K562 (cell line): Measurements from ENCODE around the gene SAPCD1. TPM values are rescaled to one million over a fixed set of nuclear protein-coding genes. Genes with fewer than 3 reads are reported as not detected.

Source experiments
- CTCF ChIP-seq, 3 experiments: IDR thresholded peaks in 2 of 3; conservative IDR thresholded peaks in 1 of 3; 2 replicates each; pipeline ENCODE4 v1.5.1; 2011 to 2012; ENCODE audit warnings: low read length in 3 of 3, mild to moderate bottlenecking in 3 of 3, control low read depth in 2 of 3, improper control_type of control experiment in 1 of 3, inconsistent platforms in 1 of 3, low read depth in 1 of 3, mixed read lengths in 1 of 3, moderate library complexity in 1 of 3; ENCODE audit not compliant: insufficient read depth in 2 of 3
- DMBX1 ChIP-seq: fragments of 250-450 bp; sonication (Bioruptor Pico); IDR thresholded peaks from 2 replicates; pipeline ENCODE4 v1.8.0; 2022; ENCODE audit warnings: inconsistent platforms, mild to moderate bottlenecking, moderate library complexity, borderline replicate concordance
- FIP1L1 ChIP-seq: fragments of 200-400 bp; formaldehyde crosslinking; IDR thresholded peaks from 2 replicates; pipeline ENCODE4 v1.6.1; 2018; ENCODE audit warnings: mild to moderate bottlenecking, low read depth, low read length; ENCODE audit not compliant: poor library complexity, severe bottlenecking
- FOXA3 ChIP-seq, 2 experiments: fragments of 450-650 bp in 1 of 2; sonication (generic) in 1 of 2; formaldehyde crosslinking; IDR thresholded peaks in 1 of 2; conservative IDR thresholded peaks in 1 of 2; 2 replicates each; pipeline versions ENCODE4 v1.4.0 to v1.8.0; 2020 to 2022; ENCODE audit warnings: mild to moderate bottlenecking in 2 of 2, missing genetic modification reagents in 1 of 2
- HMG20A ChIP-seq: fragments of 450-650 bp; formaldehyde crosslinking; conservative IDR thresholded peaks from 2 replicates; pipeline ENCODE4 v1.4.0; 2020; ENCODE audit warnings: mild to moderate bottlenecking, mixed read lengths
- PCBP1 ChIP-seq: fragments of 200-400 bp; formaldehyde crosslinking; IDR thresholded peaks from 2 replicates; pipeline ENCODE4 v1.6.1; 2018; ENCODE audit warnings: mild to moderate bottlenecking, low read depth, low read length; ENCODE audit not compliant: poor library complexity, severe bottlenecking
- ZC3H8 ChIP-seq: fragments of 450-650 bp; IDR thresholded peaks from 2 replicates; pipeline ENCODE4 v1.6.1; 2017
- ZNF253 ChIP-seq: fragments of 250-450 bp; sonication (Bioruptor Pico); conservative IDR thresholded peaks from 2 replicates; pipeline ENCODE4 v1.6.1; 2021; ENCODE audit warnings: mild to moderate bottlenecking
- ZNF609 ChIP-seq: sonication (generic); formaldehyde crosslinking; IDR thresholded peaks from 2 replicates; pipeline ENCODE4 v1.8.1; 2023; ENCODE audit warnings: missing genetic modification reagents, mild to moderate bottlenecking, borderline replicate concordance
- polyA plus RNA-seq, 8 experiments: library from polyadenylated mRNA; depleted of rRNA in 4 of 8; stranded (reverse) in 5 of 8; unstranded in 3 of 8; fragments of >200 nt; fragmentation: Nextera tagmentation in 2 of 8; fragmentation: Illumina TruSeq in 1 of 8; extraction: Ambion mirVana in 2 of 8; extraction: Trizol in 1 of 8; gene quantifications; 2 replicates each; pipeline versions ENCODE4 v1.2.1 to v1.2.3, GENCODE V29; 2011 to 2014; ENCODE audit warnings: inconsistent platforms in 1 of 8, missing spikeins in 1 of 8
- total RNA-seq, 7 experiments: library from RNA; depleted of rRNA in 6 of 7; stranded (reverse); fragments of >200 nt in 6 of 7; fragmentation: Illumina TruSeq in 2 of 7; extraction: Trizol in 2 of 7; gene quantifications; 2 replicates each; pipeline versions ENCODE4 v1.2.1 to v1.2.3, GENCODE V29; 2011 to 2021; ENCODE audit warnings: low replicate concordance in 1 of 7

SAPCD1 gene
- total and polyA plus RNA-seq, 9 of the 15 experiments (the other 6 are each of a cell fraction or from before 2014, with no cell fraction given), result 2.6 to 30.2 (median 7.4) TPM

GRCh38 chr6:31775633-31776484 lies 13.4 kb downstream of the SAPCD1 start (continued):
- TF ChIP-seq CTCF (IDR thresholded peaks at IDR 0.05 in 2 of 3, conservative IDR thresholded peaks at IDR 0.05 in 1 of 3; ENCODE audit: insufficient read depth in 2 of 3, low read depth in 1 of 3, low read length in 3 of 3), result no peak
- TF ChIP-seq PCBP1, result no peak
- no peak for TF ChIP-seq DMBX1 (CRISPR knock-in tag)
- TF ChIP-seq ZC3H8, result no peak
- TF ChIP-seq ZNF609 (CRISPR knock-in tag), result 0 out of 2 replicates have a peak, but pooled peaks have one; percentile 16
- TF ChIP-seq HMG20A (CRISPR knock-in tag), result no peak
- no peak for TF ChIP-seq FIP1L1
- no peak for TF ChIP-seq ZNF253 (CRISPR knock-in tag)
- TF ChIP-seq FOXA3 (CRISPR knock-in tag; conservative IDR thresholded peaks at IDR 0.05 in 1 of 2, IDR thresholded peaks at IDR 0.05 in 1 of 2), result no peak
